Stimulated activated CD8-positive, alpha-beta memory T cell treated with anti-CD3 and anti-CD28 coated beads, Interleukin-12 subunit alpha, Interleukin-12 subunit beta, amount 100 ng/mL, for 4 hours (primary cell): ENCODE results near the gene KLK12.

Source experiments
- DNase-seq: peaks from one replicate; pipeline ENCODE4 v3.0.0-alpha.2; 2020; ENCODE audit warnings: low read depth

KLK12 gene, protein sequence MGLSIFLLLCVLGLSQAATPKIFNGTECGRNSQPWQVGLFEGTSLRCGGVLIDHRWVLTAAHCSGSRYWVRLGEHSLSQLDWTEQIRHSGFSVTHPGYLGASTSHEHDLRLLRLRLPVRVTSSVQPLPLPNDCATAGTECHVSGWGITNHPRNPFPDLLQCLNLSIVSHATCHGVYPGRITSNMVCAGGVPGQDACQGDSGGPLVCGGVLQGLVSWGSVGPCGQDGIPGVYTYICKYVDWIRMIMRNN

DNA sequence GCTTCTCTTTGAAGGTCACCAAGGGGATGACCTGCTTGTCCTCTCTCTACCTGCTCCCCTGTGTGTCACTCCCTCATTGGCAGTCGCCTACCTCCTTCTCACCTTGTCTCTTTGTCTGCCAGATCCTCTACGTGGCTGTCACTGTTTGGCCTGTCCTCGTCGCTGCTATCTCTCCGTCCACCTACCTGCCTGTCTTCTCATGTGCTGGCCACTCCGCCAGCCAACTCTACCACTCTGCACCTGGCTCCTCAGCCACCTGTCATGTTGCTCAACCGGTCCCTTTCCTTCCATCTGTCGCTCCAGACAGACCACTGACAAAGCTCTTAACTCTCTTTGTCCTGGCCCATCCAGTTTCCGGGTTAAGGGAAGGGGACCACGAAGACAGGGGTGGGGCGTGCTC lies at the start of gene KLK12:
KLK12 (minus strand) TSS at position 299 of the 400 bp plus-strand sequence. CDS start 381 bp downstream, outside the sequence.
- DNase-seq: no peak

DNA sequence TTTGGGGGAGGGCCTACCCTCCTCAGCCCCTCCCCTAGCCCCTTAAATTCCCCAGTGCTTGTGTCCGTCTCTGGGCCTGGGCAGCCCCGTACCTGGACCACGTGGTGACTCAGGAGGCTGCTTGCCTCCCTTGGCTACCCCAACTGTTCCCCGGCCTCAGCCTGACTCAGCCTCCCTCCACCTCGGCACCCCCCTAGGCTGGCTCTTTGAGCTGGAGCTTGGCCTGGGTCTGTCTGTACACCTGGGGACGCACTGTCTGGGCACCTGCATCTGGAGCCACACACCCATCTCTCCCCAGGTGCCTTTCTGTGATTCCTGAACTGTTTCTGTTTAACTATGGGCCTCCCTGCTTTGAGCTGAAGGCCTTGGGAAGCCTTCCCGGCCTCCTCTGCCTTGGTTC lies 49.7 kb upstream of the KLK12 start:
- no peak for DNase-seq

DNA sequence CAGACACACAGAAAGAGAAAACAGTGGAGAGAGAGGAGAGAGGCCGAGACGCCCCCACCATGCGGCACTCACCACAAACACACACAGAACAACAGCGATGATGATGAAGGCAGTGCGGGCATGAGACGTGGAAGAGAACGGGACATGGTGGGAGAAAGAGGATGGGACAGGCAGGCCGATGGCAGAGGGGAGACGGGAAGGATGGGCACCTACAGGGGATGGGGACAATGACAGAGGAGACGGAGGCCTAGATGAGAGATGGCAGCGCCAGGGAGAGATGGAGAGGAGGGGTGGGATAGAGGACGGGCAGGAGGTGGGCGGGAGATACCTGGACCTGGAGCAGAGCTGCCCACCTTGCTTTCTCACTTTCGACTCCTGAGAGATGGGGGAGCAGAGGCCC lies 49.0 kb upstream of the KLK12 start:
- DNase-seq: no peak

DNA sequence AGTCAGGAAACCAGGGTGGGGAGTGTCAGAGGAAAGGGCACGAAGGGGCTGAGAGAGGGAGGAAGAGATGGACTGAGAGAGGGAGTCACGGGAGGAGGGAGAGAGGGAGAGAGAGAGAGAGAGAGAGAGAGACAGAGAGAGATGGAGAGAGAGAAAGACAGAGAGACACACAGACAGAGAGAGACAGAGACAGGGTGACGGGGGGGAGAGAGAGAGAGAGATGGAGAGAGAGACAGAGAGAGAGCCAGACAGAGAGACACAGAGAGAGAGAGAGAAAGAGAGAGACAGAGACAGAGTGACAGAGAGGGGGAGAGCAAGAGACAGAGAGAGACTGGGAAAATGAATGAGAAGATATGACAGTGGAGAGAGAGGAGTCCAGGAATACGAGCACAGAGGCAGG lies 48.4 kb upstream of the KLK12 start:
- DNase-seq: no peak

DNA sequence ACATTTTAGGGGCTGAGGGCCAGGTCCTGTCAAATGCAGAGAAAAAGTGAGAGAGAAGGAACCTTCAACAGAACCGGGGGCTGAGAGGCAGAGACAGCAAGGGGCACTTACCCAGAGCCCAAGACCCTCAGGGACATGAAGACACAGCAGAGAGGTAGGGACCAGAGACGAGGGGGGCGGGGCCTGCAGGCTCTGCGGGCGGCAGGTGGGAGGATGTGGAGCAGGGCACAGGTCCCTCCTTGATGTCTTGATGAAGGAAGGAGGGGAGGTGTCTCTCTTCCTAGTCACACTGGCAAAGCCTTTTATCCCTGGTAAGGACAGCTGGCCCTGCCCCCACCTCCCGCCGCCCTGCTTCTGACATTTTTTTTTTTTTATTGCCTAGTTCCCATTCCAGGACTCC lies 47.8 kb upstream of the KLK12 start, which contains the start of gene KLK14:
KLK14 (minus strand) TSS at position 277 of the 400 bp plus-strand sequence; CDS start at position 4, 273 bp downstream.
- DNase-seq: no peak

DNA sequence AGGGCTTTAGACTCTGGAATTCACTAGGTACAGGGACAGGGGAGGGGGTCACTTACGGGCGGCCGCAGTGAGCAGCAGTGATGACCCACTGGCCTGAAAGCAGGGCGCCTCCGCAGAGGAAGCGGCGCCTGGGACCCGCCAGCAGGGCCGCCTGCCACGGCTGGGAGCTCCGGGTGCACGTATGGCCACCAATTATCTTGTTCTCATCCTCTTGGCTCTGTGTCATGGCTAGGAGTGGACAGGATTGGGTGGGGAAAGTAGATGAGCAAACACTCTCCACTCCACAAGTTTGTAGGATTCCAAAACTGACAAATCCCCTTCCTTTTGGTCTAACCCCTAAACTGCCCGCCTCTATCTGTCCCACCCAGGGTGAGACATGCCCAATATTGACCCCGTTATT lies 46.7 kb upstream of the KLK12 start:
- DNase-seq: no peak

DNA sequence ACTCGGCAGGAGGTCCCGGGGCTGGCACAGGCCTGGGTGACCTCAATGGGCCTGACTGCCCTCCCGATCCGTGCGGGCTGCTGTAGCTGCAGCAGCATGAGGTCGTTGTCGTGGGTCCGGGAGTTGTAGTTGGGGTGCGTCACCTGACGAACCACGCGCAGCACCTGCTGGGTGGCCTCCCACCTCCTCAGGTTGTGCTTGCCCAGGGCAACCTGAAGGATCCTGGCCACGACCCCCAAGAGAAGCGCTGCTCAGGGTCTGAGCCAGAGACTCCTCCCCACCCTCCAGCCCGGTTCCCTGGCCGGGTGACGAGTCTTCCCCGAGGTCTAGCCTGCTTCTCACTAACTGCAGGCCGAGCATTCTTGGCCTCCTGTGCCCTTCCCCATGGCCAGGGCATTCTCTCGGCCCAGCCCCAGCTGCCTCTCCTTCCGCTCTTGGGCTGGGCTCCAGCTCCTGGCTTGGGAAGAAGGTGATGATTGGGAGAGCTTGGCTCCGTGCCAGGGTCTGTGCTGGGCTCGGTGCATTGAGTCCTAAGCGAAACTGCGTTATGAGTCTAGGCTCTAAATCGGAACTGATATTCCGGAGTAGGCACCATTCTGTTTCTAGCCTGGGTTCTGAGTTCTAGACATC lies 44.8 kb upstream of the KLK12 start:
- no peak for DNase-seq

DNA sequence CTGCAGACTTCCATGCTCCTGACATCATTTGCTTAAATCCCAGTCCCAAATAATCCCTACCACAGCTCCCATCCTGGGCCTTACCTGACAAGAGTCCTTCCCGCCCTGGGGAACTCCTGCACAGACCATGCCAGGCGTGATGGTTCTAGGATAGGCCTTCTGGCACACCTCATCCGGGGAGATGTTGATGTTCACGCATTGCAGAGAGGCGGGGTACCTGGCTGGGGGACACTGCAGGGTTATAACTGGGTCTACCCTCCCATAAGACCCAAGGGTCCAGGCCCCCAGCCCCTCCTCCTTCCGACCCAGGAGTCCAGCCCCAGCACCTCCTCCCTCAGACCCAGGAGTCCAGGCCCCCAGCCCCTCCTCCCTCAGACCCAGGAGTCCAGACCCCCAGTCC lies 43.9 kb upstream of the KLK12 start:
- no peak for DNase-seq

DNA sequence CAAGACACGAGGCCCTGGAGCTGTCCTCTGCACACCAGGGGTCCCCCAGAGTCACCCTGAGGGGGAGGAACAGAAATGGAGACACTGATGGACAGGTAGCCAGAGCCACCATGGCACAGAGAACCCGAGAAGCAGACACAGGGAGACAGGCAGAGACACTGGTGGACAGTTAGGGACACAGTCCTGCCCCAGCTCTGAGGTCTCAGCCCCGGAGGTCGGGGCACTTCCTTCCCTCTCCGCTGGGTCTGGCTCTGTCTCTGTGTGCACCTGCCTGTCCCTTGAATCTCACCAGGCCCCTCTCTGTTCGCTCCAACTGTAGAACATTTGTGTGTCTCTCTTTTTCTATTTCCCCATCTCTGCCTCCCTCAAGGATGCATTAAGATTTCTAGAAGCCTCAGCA lies 43.3 kb upstream of the KLK12 start:
- DNase-seq: no peak

DNA sequence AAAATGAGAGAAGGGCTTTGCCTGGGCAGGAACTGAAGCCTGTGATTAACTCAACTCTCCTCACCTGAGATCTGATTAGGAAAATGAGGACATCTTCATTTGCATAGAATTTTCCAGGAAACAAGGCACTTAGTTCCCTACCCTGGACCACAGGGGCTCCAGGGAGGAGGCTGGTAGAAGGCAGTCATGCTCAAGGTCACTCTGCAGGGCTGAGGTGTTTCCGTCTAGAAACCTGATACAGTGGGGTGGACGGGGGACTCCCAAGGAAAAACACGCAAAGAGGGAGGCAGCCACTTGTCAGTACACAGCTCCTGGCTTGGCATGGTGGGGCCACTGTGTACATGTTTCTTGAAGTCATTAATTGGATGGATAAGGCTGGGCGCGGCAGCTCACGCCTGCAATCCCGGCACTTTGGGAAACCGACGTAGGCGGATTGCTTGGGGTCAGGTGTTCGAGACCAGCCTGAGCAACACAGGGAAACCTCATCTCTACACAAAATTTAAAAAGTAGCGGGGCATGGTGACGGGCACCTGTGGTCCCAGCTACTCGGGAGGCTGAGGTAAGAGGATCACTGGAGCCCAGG lies 41.9 kb upstream of the KLK12 start:
- DNase-seq: no peak

DNA sequence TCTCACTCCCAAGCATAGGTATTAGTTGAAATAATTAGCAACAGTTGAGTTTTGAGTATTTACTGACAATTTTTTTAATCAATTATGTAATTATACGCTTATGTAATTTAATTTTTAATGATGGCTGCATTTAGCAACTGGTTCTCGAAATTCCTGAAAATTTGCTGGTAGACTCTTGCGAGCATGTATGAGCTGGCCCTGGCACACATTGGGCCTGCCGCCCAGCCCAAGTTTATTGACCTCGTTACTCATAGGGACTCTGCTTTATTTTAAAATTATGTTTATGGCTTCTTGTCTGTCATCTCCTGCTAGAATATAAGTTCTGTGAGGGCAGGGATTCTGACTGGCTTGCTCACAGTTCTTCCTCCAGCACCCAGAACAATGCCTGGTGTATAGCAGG lies 41.2 kb upstream of the KLK12 start:
- no peak for DNase-seq

DNA sequence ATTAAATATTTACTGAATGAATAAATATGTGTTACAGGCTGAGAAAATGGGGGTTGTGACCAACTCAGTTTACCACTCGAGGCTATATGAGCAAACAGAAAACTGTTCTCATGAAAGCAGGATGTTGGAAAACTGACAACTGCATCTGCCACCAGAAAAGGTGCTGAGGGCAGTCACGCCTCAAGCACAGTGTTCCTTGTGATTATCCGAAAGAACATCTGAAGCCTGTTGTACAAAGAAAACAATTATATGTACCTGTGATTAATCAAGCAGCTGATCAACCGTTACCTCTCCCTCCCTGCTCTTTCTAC lies 36.2 kb upstream of the KLK12 start:
- no peak for DNase-seq

DNA sequence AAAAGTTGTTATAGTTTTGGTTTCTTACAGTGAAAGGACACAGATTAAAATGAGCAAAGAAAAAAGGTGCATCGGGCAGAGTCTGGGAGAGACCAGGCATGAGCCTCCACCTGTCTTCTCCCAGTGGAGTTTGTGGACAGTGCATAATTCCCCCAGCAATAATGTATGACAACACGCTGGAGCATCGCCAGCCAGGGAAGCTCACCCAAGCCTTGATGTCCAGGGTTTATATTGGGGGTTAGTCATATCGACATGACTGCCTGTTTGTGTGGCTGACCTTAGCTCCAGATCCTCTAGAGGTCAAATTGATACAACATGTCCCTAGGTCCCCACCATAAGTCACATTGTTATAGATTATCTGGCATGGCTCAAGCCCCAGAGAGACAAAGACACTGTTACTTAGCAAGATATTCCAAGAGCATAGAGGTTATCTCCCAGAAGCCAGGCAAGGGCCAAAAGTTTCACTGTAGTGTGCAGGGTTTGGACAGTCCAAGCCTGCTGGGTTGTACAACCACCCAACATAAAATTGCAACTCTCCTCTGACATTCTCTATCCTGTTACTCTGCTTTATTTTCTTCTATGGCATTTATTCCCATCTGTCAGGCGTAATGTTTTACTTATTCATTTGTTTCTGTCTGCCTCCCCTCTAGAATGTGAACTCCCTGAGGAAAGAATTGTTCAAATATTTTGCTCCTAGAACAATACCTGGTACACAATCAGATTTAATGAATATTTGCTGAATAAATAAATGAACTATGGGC lies 35.7 kb upstream of the KLK12 start:
- DNase-seq: no peak

DNA sequence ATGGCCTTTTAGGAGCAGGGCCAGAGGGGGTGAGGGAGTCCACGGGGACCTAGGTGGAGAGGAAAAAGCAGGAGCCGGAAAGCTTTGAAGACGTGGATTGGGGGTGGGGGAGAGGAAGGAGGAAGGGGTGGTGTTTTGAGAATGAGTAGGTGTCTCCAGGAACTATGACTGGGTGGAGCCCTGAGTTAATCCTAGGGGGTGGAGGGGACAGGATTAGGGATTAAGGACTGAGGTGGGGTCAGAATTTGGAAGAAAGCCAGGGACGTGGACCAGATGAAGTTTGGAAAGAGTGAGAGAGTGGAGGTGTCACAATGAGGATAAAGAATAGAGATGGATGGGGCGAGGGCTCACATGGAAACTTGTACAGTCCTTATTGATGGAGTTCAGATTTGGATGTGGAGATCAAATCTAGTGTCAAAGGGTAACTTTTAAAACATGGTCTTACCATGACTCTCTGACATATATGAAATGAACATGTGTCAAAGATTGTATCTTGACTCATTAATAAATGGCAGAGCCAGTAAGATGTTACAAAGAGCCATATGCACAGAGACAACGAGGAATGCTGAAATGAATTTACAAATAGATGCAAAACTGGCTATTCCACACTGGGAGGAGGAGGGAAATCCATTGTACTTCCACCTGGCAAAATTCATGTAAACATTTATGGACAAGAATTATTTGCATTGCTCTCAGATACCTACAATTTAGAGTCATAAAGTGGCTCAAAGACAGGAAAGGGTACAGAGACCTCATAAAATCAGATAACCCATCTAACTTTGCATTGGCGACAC lies 31.8 kb upstream of the KLK12 start:
- DNase-seq: no peak

DNA sequence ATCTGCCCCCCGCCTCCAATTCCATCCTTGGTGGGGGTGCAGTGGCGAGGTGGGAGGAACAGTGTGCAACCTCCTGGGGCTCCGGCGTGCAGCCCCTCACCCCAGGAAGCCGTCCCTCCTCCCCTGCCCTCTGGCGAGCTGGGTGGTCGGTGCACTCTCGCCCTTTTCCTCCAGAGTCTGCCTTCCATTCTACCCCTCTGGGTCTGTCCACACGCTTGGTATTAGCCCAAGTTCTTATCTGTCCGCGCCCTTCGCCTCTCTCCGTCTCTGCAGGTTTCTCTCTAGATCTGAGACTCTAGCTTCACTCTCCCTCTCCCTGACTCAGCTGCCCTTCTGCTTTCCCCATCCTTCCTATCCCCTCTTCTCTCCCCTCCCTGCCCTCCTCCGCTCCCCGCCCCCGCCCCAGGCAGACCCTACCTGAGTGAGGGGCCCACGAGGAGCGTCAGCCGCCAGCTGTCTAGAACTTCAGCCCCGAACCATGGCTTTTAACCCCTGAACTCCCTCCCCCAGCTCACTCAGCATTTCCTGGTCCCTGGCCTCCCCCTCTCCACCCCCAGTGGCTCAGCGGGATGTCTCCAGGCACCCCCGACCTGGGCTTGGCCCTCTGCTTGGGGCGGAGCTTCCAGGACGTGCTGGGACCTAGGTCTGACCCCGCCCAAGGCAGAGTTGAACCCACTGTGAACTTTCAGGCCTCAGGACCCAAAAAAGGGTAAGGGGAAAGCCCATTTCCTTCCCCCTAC lies 30.6 kb upstream of the KLK12 start:
- no peak for DNase-seq

DNA sequence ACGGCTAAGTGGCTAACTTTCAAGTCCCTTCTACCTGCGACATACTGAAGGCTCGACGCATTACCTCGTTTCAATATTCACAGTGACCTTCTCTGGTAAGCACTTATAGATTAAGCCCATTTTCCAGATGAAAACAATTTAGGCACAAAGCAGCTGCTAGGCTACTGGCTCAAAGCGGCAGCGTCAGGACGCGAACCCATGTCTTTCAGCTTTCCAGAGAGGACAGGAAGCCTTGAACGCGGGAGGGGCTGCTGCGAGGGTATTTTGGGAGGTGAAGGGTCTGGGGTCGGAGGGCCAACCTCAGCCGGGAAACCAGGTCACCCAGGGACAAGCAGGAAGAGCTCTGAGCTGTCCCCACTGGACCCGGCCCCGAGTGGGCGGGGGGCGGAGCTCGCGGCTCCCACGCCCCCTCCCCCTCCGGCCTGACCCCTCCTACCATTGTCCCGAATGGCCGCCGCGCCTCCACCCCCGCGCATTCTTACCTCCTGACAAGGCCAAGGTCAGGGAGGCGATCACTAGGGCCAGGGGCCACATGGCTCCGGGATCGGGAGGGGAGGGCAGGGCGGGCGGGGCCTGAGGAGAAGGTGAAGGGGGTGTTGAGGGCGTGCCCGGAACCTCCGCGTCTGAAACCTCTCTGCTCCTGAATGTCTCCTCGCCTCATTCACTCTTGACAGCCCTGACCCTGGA lies 29.9 kb upstream of the KLK12 start, which contains the start of gene KLK13:
KLK13 (minus strand) TSS at position 559 of the 687 bp plus-strand sequence; CDS start at position 534, 25 bp downstream.
- no peak for DNase-seq

DNA sequence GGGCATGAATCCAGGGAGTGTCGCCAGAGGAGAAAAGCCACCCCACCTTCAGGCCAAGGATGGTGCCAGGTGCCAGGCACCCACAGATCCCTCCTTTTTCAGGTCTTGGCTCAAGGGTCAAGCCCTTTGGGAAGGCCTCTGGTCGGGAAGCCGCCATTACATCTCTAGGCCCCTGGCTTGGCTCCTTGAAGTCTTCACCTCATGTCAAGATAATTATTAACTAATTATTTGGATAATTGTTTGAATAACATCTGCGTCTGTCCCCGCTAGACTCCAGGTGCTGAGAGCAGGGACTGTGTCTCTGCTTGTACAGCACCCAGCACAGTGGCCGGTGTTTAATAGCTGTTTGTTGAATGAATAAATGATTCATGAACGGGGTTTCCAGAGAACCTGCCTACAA lies 28.9 kb upstream of the KLK12 start:
- DNase-seq: no peak

DNA sequence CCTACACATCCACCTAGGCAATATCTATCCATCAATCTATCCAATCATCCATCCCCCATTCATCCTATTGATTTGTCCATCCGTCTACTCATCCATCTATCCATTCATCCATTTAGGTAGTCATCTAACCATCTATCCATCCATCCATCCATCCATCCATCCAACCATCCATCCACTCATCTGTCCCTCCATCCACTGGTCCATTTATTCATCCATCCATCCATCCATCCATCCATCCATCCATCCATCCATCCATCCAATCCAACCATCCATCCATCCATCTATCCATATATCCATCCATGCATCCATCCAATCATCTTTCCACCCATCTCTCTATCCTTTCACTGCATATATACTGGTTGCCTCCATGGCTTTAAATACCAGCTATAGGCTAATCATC lies 26.2 kb upstream of the KLK12 start:
- DNase-seq: no peak

DNA sequence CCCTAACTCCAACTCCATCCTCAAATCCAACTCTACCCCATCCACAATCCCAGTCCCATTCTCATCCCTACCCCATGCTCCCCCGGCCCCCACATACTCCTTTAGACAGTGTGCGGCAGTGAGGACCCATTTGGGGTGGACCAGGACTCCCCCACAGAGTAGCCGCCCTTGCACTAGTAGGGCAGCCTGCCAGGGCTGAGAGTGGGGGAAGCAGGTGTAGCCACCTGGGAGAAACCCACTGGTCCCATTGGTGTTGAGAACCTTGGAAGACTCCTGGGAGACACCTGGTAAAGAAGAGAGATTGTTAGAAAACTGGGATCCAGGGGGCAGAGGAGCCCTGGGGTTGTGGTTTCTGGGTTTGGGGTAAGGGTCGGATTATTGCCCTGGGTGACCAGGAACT lies 25.5 kb upstream of the KLK12 start:
- DNase-seq: no peak

DNA sequence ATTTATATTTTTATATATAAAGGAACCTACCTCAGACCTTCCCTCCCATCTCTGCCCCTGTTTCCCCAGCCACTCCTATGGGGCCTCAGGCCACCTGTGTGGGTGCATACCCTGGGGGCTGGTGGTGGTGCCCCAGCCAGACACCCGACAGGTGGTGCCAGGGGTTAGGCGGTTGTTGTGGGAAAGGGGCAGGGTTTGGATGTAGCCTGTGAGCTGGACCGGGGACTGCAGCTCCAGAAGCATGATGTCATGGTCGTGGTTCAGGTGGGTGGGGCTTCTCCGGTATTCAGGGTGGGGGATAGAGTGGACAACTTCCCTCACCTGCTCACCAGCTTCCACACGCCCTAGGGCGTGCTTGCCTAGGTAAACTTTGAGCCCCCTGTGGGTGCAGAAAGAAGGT lies 24.9 kb upstream of the KLK12 start:
- no peak for DNase-seq

DNA sequence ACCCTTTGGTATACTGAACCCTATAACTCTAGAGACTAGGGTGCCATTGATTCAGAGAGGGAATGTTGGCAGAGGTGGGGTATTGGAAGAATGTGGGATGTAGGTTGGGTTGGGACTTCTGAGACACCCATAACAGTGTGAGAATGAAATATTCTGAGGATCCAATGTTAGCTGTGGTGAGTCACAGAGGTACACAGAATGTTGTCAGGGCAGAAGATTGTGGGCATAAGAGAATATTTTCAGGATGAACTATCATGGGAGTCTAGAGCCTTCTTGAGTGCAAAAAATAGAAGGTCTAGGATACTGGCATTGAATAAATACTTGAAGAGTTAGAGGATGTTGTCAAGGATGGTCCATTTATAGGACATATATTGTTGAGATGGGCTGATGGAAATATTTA lies 21.1 kb upstream of the KLK12 start:
- DNase-seq: no peak
